WERI-Rb-1 (cell line): ENCODE measurements around the gene PC.

Source experiments
- DNase-seq: peaks from one replicate; pipeline ENCODE4 v3.0.0-alpha.2; 2020
- H3K27ac ChIP-seq: fragments of 250-450 bp; sonication (Bioruptor Pico); 2 replicates; pipeline ENCODE4 v1.5.1; 2020; ENCODE audit warnings: mild to moderate bottlenecking, moderate library complexity
- H3K27me3 ChIP-seq: fragments of 250-450 bp; sonication (Bioruptor Pico); 2 replicates; pipeline ENCODE4 v1.5.1; 2021; ENCODE audit warnings: mild to moderate bottlenecking, low read depth, moderate library complexity; ENCODE audit not compliant: insufficient read depth, severe bottlenecking
- H3K36me3 ChIP-seq: fragments of 250-450 bp; sonication (Bioruptor Pico); 2 replicates; pipeline ENCODE4 v1.5.1; 2020; ENCODE audit warnings: mild to moderate bottlenecking, moderate library complexity
- H3K4me3 ChIP-seq: 2 replicates; pipeline ENCODE4 v1.5.1; 2011; ENCODE audit warnings: low read depth, mild to moderate bottlenecking, control low read depth, low read length
- H3K9me3 ChIP-seq: fragments of 250-450 bp; sonication (Bioruptor Pico); 2 replicates; pipeline ENCODE4 v1.5.1; 2021; ENCODE audit warnings: mild to moderate bottlenecking, moderate library complexity; ENCODE audit not compliant: severe bottlenecking
- CTCF ChIP-seq: IDR thresholded peaks from 2 replicates; pipeline ENCODE4 v1.5.1; 2011; ENCODE audit warnings: low read depth, mild to moderate bottlenecking, control low read depth, inconsistent platforms, low read length

Gene PC

GRCh38 chr11:66879583-66879982 lies 78.6 kb downstream of the PC start:
- no peak overlapping the region for H3K27ac ChIP-seq

GRCh38 chr11:66879000-66879399 lies 79.2 kb downstream of the PC start:
- no peaks in the 10 kb centered on the region for H3K27me3 ChIP-seq
- H3K36me3 ChIP-seq, result no peaks in the 10 kb centered on the region
- TF ChIP-seq CTCF, result no peak
- no peak overlapping the region for H3K4me3 ChIP-seq
- no peak overlapping the region for H3K27ac ChIP-seq
- DNase-seq, result no peak
- H3K9me3 ChIP-seq, result no peaks in the 10 kb centered on the region

More at GRCh38 chr11:66879583-66879982, 78.6 kb downstream of the PC start:
- no peak for TF ChIP-seq CTCF
- H3K9me3 ChIP-seq, result no peaks in the 10 kb centered on the region
- H3K4me3 ChIP-seq, result no peak overlapping the region
- H3K27me3 ChIP-seq, result no peaks in the 10 kb centered on the region
- H3K36me3 ChIP-seq, result no peaks in the 10 kb centered on the region
- DNase-seq, result no peak

GRCh38 chr11:66878474-66878873 lies 79.7 kb downstream of the PC start:
- Histone ChIP-seq H3K36me3 (no peaks in the 10 kb centered on the region), H3K27ac (no peak overlapping the region), H3K27me3 (no peaks in the 10 kb centered on the region), H3K9me3 (no peaks in the 10 kb centered on the region), H3K4me3 (no peak overlapping the region)
- TF ChIP-seq CTCF, result no peak
- no peak for DNase-seq

- H3K27ac ChIP-seq, result no peak overlapping the region
- no peak overlapping the region for H3K4me3 ChIP-seq
- H3K9me3 ChIP-seq, result no peaks in the 10 kb centered on the region
- no peaks in the 10 kb centered on the region for H3K36me3 ChIP-seq
- TF ChIP-seq CTCF, result no peak
- no peak for DNase-seq
- no peaks in the 10 kb centered on the region for H3K27me3 ChIP-seq
Measured at GRCh38 chr11:66877588-66878385, 80.4 kb downstream of the PC start.

GRCh38 chr11:66875378-66875777 lies 82.8 kb downstream of the PC start:
- H3K27ac ChIP-seq, result no peak overlapping the region
- H3K9me3 ChIP-seq, result no peaks in the 10 kb centered on the region
- no peaks in the 10 kb centered on the region; the same call in 1 of the 2 replicates for H3K36me3 ChIP-seq
- H3K27me3 ChIP-seq, result no peaks in the 10 kb centered on the region
- no peak for TF ChIP-seq CTCF
- no peak for DNase-seq
- H3K4me3 ChIP-seq, result no peak overlapping the region

GRCh38 chr11:66874232-66874631 lies 84.0 kb downstream of the PC start:
- Histone ChIP-seq H3K4me3 (no peak overlapping the region), H3K27ac (no peak overlapping the region), H3K27me3 (no peaks in the 10 kb centered on the region), H3K9me3 (no peaks in the 10 kb centered on the region), H3K36me3 (peaks cover 5% of the 10 kb centered on the region; the same call in 1 of the 2 replicates)
- no peak for DNase-seq
- no peak for TF ChIP-seq CTCF
